ENCODE measurements around the gene STARD3.
"Not testable (repeated sequence)": the region's sequence is repeated elsewhere in the genome, so short reads cannot be mapped to it uniquely, and the experiment has no call there.

STARD3 gene

DNA sequence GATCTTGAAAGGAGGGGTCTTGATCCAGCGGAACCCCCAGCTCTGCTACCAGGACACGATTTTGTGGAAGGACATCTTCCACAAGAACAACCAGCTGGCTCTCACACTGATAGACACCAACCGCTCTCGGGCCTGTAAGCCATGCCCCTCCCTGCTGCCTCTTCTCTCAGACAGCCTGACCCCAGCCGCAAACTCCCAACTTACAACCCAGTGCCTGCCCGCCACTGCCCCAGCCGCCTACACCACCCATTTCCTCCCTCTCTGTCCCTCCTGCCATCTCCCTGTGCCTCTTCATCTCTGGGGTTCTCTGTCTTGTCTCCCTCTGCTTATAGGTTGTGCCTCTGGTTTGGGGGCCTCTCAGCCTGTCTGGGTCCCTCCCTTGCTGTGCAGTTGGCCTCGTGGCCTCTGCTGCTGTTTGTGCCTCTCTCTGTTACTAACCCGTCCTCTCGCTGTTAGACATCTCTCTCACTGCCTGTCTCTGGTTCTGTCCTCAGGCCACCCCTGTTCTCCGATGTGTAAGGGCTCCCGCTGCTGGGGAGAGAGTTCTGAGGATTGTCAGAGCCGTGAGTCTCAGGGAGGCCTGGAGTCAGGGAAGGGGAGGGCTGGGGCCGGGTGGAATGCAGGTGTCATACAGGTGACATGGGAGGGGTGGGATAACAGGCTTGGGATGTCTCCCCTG, 72.5 kb downstream of the STARD3 start:
- Histone ChIP-seq H3K9ac (ENCODE audit: low read depth, low read length) (no peak overlapping the region), H3K27ac (ENCODE audit: low read length) (no peak overlapping the region), H3K4me3 (ENCODE audit: low read length) (no peak overlapping the region), H3K27me3 (ENCODE audit: insufficient read depth, low read length) (no peaks in the 10 kb centered on the region), H3K4me1 (ENCODE audit: insufficient read depth, low read length) (peaks cover 11% of the 10 kb centered on the region; the same call in 1 of the 2 replicates), H3K36me3 (ENCODE audit: insufficient read depth, low read depth, low read length) (peaks cover 84% of the 10 kb centered on the region), H3K9me3 (ENCODE audit: insufficient read depth, low read depth, low read length) (no peaks in the 10 kb centered on the region)

DNA sequence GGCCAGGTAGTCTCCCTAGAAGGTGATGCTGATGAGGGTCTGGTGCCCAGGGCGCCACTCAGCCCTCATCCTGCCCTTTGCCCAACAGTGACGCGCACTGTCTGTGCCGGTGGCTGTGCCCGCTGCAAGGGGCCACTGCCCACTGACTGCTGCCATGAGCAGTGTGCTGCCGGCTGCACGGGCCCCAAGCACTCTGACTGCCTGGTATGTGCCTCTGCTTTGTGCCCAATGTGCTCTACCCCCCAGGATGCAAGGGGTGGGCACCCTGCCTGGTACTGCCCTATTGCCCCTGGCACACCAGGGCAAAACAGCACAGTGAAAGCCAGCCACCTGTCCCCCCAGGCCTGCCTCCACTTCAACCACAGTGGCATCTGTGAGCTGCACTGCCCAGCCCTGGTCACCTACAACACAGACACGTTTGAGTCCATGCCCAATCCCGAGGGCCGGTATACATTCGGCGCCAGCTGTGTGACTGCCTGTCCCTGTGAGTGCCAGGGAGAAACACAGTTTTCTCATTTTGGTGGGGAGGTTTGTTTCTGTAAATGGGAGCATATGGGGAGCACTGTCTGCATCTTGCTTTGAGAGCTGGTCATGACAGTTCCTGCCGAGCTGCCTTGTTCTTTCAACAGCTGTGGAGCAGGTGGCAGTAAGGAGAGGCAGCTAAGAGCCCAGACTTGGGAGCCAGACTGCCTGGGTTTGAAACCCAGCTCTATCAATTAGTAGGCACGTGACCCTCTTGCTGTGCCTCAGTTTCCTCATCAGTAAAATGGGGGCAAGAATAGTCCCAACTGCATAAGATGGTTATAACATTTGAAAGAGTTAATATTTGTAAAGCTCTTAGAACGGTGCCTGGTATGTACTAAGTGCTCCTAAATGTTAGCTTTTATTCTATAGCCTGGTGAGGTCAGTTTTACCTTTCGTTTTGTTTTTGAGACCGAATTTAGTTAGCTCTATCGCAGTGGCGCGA, 73.3 kb downstream of the STARD3 start:
- Histone ChIP-seq H3K27me3 (ENCODE audit: insufficient read depth, low read length) (no peaks in the 10 kb centered on the region), H3K27ac (ENCODE audit: low read length) (no peak overlapping the region), H3K36me3 (ENCODE audit: insufficient read depth, low read depth, low read length) (peaks cover 88% of the 10 kb centered on the region), H3K4me3 (ENCODE audit: low read length) (no peak overlapping the region), H3K9me3 (ENCODE audit: insufficient read depth, low read depth, low read length) (no peaks in the 10 kb centered on the region), H3K4me1 (ENCODE audit: insufficient read depth, low read length) (peaks cover 4% of the 10 kb centered on the region; the same call in 1 of the 2 replicates), H3K9ac (ENCODE audit: low read depth, low read length) (no peak overlapping the region)

GRCh38 chr17:39711071-39711470, 74.1 kb downstream of the STARD3 start:
- H3K27me3 ChIP-seq (ENCODE audit: insufficient read depth, low read length); H3K27ac ChIP-seq (ENCODE audit: low read length); H3K4me3 ChIP-seq (ENCODE audit: low read length); H3K4me1 ChIP-seq (ENCODE audit: insufficient read depth, low read length); H3K9ac ChIP-seq (ENCODE audit: low read depth, low read length); H3K9me3 ChIP-seq (ENCODE audit: insufficient read depth, low read depth, low read length): not testable (repeated sequence)
- peaks cover 96% of the 10 kb centered on the region for H3K36me3 ChIP-seq (ENCODE audit: insufficient read depth, low read depth, low read length)

DNA sequence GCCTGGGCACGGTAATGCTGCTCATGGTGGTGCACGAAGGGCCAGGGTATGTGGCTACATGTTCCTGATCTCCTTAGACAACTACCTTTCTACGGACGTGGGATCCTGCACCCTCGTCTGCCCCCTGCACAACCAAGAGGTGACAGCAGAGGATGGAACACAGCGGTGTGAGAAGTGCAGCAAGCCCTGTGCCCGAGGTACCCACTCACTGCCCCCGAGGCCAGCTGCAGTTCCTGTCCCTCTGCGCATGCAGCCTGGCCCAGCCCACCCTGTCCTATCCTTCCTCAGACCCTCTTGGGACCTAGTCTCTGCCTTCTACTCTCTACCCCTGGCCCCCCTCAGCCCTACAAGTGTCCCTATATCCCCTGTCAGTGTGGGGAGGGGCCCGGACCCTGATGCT, 74.9 kb downstream of the STARD3 start:
- Histone ChIP-seq H3K4me1 (ENCODE audit: insufficient read depth, low read length) (no peaks in the 10 kb centered on the region), H3K36me3 (ENCODE audit: insufficient read depth, low read depth, low read length) (peaks cover 100% of the 10 kb centered on the region), H3K4me3 (ENCODE audit: low read length) (no peak overlapping the region), H3K9me3 (ENCODE audit: insufficient read depth, low read depth, low read length) (no peaks in the 10 kb centered on the region), H3K9ac (ENCODE audit: low read depth, low read length) (no peak overlapping the region), H3K27me3 (ENCODE audit: insufficient read depth, low read length) (no peaks in the 10 kb centered on the region), H3K27ac (ENCODE audit: low read length) (no peak overlapping the region)
